ENCODE results near the gene CDA. TPM values are rescaled to one million over a fixed set of nuclear protein-coding genes. Genes with fewer than 3 reads are reported as not detected.

Gene CDA
- total RNA-seq, 2 donors from 2014 or later = 1.3 to 24.3 TPM

DNA sequence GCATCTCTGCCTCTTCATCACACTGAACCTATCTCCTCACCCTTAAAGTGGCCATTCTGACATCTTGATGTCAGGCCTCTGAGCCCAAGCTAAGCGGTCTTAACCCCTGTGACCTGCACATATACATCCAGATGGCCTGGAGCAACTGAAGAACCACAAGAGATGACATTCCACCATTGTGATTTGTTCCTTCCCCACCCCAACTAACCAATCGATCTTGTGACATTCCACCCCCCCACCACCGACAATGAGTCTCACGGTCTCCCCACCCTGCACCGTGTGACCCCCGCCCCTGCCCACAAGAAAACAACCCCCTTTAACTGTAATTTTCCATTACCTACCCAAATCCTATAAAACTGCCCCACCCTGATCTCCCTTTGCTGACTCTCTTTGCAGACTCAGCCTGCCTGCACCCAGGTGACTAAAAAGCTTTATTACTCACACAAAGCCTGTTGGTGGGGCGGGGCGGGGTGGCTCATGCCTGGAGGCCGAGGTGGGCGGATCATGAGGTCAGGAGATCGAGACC is 23.4 kb downstream of the CDA start:
- TF ChIP-seq, protein P1, sequence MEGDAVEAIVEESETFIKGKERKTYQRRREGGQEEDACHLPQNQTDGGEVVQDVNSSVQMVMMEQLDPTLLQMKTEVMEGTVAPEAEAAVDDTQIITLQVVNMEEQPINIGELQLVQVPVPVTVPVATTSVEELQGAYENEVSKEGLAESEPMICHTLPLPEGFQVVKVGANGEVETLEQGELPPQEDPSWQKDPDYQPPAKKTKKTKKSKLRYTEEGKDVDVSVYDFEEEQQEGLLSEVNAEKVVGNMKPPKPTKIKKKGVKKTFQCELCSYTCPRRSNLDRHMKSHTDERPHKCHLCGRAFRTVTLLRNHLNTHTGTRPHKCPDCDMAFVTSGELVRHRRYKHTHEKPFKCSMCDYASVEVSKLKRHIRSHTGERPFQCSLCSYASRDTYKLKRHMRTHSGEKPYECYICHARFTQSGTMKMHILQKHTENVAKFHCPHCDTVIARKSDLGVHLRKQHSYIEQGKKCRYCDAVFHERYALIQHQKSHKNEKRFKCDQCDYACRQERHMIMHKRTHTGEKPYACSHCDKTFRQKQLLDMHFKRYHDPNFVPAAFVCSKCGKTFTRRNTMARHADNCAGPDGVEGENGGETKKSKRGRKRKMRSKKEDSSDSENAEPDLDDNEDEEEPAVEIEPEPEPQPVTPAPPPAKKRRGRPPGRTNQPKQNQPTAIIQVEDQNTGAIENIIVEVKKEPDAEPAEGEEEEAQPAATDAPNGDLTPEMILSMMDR (conservative IDR thresholded peaks at IDR 0.05) = no peak
- H3K4me1 Mint-ChIP-seq = peaks cover 11% of the 10 kb centered on the region

DNA sequence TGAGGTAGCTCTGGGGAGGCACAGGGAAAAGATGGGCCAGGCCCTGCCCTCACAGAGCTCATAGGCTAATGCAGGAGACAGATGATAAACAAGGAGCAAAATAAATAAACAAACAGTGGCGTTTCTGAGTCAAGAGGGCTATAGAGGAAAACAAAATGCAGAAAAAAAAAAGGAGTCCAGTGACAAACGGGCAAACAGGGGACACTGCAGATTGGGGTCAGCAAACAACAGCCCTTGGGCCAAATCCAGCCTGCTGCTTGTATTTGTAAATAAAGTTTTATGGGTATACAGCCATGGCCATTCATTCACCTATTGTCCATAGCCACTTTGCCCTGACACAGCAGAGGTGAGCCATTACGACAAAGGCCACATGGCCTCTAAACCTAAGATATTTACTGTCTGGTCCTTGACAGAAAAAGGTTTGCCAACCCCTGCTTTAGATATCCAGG is 25.3 kb downstream of the CDA start:
- no peak overlapping the region for H3K4me3 ChIP-seq (ENCODE audit: low read length)
- no peaks in the 10 kb centered on the region for H3K4me1 ChIP-seq (ENCODE audit: control insufficient read depth, insufficient read depth, low read length)
- TF ChIP-seq, protein P1 (conservative IDR thresholded peaks at IDR 0.05) = no peak
- H3K27me3 ChIP-seq (ENCODE audit: control insufficient read depth, insufficient read depth, low read length, poor library complexity, severe bottlenecking) = no peaks in the 10 kb centered on the region
- no peak overlapping the region for H3K9ac ChIP-seq (ENCODE audit: extremely low read depth, low read length, poor library complexity, severe bottlenecking)
- H3K36me3 ChIP-seq (ENCODE audit: control insufficient read depth, insufficient read depth, low read length) = no peaks in the 10 kb centered on the region
- Mint-ChIP-seq H3K4me3 (no peak overlapping the region), H3K36me3 (ENCODE audit: low read depth) (peaks cover 7% of the 10 kb centered on the region), H3K27ac (peak overlapping the region; percentile 44), H3K27me3 (ENCODE audit: insufficient read depth) (no peaks in the 10 kb centered on the region), H3K9me3 (no peaks in the 10 kb centered on the region), H3K4me1 (peaks cover 8% of the 10 kb centered on the region)
- H3K27ac ChIP-seq (ENCODE audit: low read depth, low read length) = no peak overlapping the region
- DNase-seq = no peak
- no peaks in the 10 kb centered on the region for H3K9me3 ChIP-seq (ENCODE audit: control insufficient read depth, low read length)
- 81 to 84% methylated on average over 3 of the region's 3 CpGs for WGBS, 2 experiments (ENCODE audit: insufficient coverage in 1 of 2, insufficient read length in 1 of 2)

More for the DNA sequence above, 23.4 kb downstream of the CDA start:
- Histone ChIP-seq H3K9me3 (ENCODE audit: control insufficient read depth, low read length) (no peaks in the 10 kb centered on the region), H3K36me3 (ENCODE audit: control insufficient read depth, insufficient read depth, low read length) (no peaks in the 10 kb centered on the region), H3K27me3 (ENCODE audit: control insufficient read depth, insufficient read depth, low read length, poor library complexity, severe bottlenecking) (no peaks in the 10 kb centered on the region), H3K27ac (ENCODE audit: low read depth, low read length) (no peak overlapping the region), H3K9ac (ENCODE audit: extremely low read depth, low read length, poor library complexity, severe bottlenecking) (no peak overlapping the region), H3K4me1 (ENCODE audit: control insufficient read depth, insufficient read depth, low read length) (no peaks in the 10 kb centered on the region), H3K4me3 (ENCODE audit: low read length) (no peak overlapping the region)
- Mint-ChIP-seq H3K27me3 (ENCODE audit: insufficient read depth) (no peaks in the 10 kb centered on the region), H3K36me3 (ENCODE audit: low read depth) (peaks cover 7% of the 10 kb centered on the region), H3K4me3 (no peak overlapping the region), H3K9me3 (no peaks in the 10 kb centered on the region), H3K27ac (peak overlapping the region; percentile 66)
- WGBS, 2 experiments (ENCODE audit: insufficient coverage in 1 of 2, insufficient read length in 1 of 2) = 77 to 92% methylated on average over 4 to 11 of the region's 11 CpGs
- DNase-seq = no peak

DNA sequence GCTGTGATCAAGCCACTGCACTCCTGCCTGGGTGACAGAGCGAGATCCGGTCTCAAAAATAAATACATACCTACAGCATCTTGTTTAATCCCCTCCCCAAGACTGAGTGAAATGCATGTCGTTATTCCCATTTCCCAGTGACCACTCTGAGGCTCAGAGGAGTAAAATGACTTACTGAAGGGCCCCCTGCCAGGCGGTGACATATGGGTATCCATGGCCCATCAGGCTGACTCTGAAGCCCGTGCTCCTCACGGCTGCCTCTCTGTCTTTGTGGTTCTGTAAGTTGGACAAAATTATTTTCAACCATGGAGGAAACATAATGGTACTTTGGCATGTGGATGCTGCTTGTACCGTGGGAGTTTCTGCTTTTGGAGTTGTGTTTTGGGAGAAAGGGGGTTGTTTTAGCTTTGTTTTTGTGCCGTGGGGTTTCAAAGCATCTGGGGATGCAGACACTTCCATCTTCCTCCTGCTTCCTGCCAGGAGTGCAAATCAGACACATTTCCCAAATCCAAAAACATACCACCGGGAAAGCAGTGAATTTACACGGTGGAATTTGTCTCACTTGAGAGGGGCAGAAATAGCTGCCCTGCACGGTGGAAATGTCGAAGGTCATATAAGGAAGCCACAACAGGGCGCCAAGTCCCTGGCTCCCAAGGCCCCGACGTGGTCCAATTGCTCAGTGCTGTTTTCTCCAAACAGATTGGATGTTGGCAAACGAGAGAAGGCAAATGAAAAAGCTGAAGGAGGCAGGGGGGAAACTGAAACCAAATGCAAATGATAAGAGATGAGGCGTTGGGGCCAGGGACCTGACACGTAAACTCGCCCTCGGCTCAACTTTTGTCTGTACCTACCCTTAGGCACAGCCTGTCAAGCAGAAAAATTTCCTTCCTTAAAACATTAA is 27.3 kb downstream of the CDA start:
- DNase-seq = no peak
- H3K9me3 Mint-ChIP-seq = no peaks in the 10 kb centered on the region
- H3K27me3 ChIP-seq (ENCODE audit: control insufficient read depth, insufficient read depth, low read length, poor library complexity, severe bottlenecking) = no peaks in the 10 kb centered on the region
- H3K4me1 Mint-ChIP-seq = peaks cover 5% of the 10 kb centered on the region
- H3K4me1 ChIP-seq (ENCODE audit: control insufficient read depth, insufficient read depth, low read length) = no peaks in the 10 kb centered on the region
- no peak overlapping the region for H3K27ac ChIP-seq (ENCODE audit: low read depth, low read length)
- H3K9me3 ChIP-seq (ENCODE audit: control insufficient read depth, low read length) = no peaks in the 10 kb centered on the region
- H3K27ac Mint-ChIP-seq = peak overlapping the region; percentile 9
- no peak overlapping the region for H3K9ac ChIP-seq (ENCODE audit: extremely low read depth, low read length, poor library complexity, severe bottlenecking)
- H3K36me3 ChIP-seq (ENCODE audit: control insufficient read depth, insufficient read depth, low read length) = no peaks in the 10 kb centered on the region
- WGBS, 2 experiments (ENCODE audit: insufficient coverage in 1 of 2, insufficient read length in 1 of 2) = 80 to 88% methylated on average over 14 to 20 of the region's 20 CpGs
- no peaks in the 10 kb centered on the region for H3K27me3 Mint-ChIP-seq (ENCODE audit: insufficient read depth)
- peaks cover 7% of the 10 kb centered on the region for H3K36me3 Mint-ChIP-seq (ENCODE audit: low read depth)
- no peak overlapping the region for H3K4me3 ChIP-seq (ENCODE audit: low read length)
- no peak overlapping the region for H3K4me3 Mint-ChIP-seq
- TF ChIP-seq, protein P1 (conservative IDR thresholded peaks at IDR 0.05) = no peak

All from endodermal cell (in vitro differentiated cells).